SU-DHL-6 (cell line): Measurements from ENCODE around the gene PRR12.

Source experiments
- CTCF ChIP-seq: fragments of 200-600 bp; sonication (generic); IDR thresholded peaks from one replicate; pipeline ENCODE4 v1.5.1; 2017; ENCODE audit warnings: antibody characterized with exemption, mild to moderate bottlenecking, low read length, moderate library complexity; ENCODE audit not compliant: insufficient read depth, poor library complexity, severe bottlenecking
- EZH2phosphoT487 ChIP-seq: fragments of 200-600 bp; sonication (generic), shearing (Covaris generic); conservative IDR thresholded peaks from 2 replicates; pipeline ENCODE4 v1.6.1; 2018; ENCODE audit warnings: mild to moderate bottlenecking, antibody characterized with exemption, low read length, moderate library complexity, mixed read lengths

- TF ChIP-seq CTCF, result no peak
- TF ChIP-seq EZH2phosphoT487, result no peak
Observed at GRCh38 chr19:49541914-49542313, 49.1 kb upstream of the PRR12 start.
